EL (cell line): Measurements from ENCODE around the gene IGLL1.
"Not testable (repeated sequence)": the region's sequence is repeated elsewhere in the genome, so short reads cannot be mapped to it uniquely, and the experiment has no call there.

Source experiments
- DNase-seq: peaks from one replicate; pipeline ENCODE4 v3.0.0-alpha.2; 2016

Gene IGLL1

GRCh38 chr22:23591201-23591791 is 11.2 kb upstream of the IGLL1 start:
- DNase-seq = peak; percentile 50

DNA sequence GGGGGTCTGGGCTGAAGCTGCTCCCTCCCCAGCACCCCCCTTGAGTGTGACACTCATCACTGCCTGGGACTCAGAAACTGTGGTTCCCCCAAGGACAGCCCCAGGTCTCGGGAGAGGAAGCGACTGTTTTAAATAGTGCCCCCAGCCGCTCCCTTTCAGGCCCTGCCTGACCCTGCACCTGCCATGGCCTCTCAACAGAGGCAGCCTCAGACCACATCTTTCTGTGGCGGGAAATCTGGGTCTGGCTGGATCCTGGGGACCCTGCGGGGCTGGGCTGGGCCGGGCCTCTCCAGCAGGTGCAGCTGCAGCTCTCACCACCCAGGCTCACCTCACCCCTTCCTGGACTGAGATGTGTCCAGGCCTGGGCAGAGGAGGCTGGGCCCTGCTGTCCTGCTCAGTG is 3.7 kb upstream of the IGLL1 start:
- no peak for DNase-seq

GRCh38 chr22:23583153-23583552 is 3.1 kb upstream of the IGLL1 start:
- no peak for DNase-seq

DNA sequence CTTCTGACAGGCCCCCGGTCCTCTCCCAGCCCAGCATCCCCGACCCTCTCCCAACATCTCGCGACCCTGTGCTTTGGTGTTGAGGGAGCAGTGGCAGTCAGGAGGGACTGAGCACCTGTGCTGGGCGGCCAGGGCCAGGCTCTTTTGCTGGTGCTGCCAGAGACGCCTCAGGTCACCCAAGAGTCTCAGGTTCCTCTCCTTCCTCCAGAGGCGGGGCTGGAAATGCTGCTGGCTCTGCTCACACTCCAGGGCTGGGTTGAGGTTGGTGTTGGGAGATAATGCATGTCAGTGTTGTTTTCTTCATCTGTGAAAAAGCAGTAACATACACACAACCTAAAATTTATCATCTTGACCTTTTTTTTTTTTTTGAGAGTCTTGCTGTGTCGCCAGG is 1.2 kb upstream of the IGLL1 start:
- no peak for DNase-seq

DNA sequence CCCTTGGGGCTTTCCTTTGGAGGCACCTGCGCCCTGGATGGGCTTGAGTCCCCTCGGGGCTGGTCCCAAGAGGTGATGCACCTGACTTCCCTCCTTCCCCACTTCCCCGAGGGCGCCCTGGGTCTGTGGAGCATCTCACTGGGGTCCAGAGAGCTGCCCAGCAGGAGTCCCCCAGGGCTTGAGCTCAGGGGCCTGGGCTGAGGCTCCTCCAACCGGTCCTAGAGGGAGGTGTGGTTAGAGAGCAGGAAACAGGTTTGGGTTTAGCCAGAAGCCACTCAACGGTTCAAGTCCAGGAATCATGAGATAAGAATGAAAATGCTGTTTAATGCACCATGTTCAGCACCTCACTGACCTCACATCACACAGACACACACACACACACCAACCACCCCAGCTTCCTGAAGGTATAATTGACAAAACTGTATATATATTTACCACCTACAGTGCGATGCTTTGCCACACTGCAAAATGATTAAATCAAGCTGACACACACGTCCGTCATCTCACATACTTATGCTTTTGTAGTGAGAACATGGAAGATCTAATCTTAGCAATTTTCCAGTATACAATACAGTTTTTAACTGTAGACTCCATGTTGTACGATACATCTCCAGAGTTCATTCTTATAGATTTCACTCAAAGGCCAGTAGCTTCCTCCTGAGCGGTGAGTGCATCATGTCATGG is 628 bp upstream of the IGLL1 start:
- no peak for DNase-seq

- no peak for DNase-seq
Measured at GRCh38 chr22:23579280-23579679, 810 bp downstream of the IGLL1 start.

- DNase-seq = no peak
Measured at GRCh38 chr22:23578306-23578705, 1.8 kb downstream of the IGLL1 start.

- DNase-seq = no peak
Measured at GRCh38 chr22:23576681-23577080, 3.4 kb downstream of the IGLL1 start.

- no peak for DNase-seq
Measured at GRCh38 chr22:23575601-23576000, 4.5 kb downstream of the IGLL1 start.

DNA sequence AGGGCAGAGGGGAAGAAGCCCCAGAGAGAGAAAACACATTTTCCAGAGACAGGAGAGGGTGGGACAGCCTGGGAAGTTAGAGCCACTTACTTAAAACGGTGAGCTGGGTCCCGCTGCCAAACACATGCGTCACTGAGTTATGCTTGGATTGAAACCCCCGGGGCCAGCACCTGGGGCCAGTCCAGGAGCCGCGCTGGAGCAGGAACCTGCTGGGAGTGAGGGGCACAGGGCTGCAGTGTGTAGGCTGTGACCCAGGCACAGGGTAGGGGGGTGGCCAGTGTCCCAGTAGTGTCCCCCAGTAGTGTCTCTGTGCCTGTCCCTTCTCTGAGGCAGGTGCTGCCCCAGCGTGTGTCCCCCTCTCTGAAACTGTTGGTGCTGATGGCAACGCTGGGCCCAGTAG is 5.2 kb downstream of the IGLL1 start:
- no peak for DNase-seq

DNA sequence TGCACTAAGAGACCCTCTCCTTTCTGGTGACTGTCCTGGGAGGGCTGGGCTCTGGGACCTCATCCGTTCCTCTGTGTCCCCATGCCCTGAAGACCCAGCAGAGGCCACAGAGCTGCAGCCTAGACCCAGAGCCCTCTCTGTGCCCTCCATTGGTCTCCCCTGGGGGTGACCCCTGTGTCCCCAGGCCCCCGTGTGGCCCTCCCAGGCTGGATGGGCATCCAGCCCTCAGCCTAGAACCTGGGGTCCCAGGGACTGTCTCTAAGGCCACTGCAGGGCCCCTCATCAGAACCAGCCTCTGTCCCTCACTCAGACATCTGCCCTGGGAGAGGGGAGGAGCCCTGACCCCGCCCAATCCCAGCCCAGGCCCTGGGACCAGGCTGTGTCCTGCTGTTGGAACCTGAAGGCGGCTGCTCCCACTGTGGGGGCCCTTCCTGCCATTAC is 5.7 kb downstream of the IGLL1 start:
- DNase-seq = no peak

- DNase-seq = not testable (repeated sequence)
Measured at GRCh38 chr22:23573701-23574235, 6.3 kb downstream of the IGLL1 start.

DNA sequence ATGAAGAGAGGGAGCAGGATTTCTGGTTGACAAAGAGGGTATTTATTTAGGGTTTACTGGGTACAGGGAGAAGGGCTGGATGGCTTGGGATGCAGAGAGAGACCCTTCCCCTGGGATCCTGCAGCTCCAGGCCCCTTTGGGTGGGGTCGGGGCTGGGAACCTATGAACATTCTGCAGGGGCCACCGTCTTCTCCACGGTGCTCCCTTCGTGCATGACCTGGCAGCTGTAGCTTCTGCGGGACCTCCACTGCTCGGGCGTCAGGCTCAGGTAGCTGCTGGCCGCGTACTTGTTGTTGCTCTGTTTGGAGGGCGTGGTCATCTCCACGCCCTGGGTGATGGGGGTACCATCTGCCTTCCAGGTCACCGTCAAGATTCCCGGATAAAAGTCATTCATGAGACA is 7.0 kb downstream of the IGLL1 start:
- DNase-seq = not testable (repeated sequence)

DNA sequence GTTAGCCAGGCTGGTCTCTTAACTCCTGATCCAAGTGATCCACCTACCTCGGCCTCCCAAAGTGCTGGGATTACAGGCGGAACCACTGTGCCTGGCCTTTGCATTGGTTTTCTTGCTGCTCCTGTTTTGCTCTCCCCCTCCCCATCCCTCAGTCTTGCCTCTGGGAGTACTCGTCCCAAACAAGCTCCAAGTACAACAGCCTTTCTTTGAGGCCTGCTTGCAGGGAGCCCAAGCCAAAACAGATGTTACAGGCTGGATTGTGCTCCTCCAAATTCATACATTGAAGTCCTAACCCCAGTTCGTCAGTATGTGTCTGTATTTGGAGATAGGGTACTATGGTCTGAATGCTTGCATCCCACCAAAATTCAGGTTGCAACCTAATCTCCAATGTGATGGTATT is 8.6 kb downstream of the IGLL1 start:
- DNase-seq = no peak

GRCh38 chr22:23570681-23571080 is 9.4 kb downstream of the IGLL1 start:
- DNase-seq = no peak

DNA sequence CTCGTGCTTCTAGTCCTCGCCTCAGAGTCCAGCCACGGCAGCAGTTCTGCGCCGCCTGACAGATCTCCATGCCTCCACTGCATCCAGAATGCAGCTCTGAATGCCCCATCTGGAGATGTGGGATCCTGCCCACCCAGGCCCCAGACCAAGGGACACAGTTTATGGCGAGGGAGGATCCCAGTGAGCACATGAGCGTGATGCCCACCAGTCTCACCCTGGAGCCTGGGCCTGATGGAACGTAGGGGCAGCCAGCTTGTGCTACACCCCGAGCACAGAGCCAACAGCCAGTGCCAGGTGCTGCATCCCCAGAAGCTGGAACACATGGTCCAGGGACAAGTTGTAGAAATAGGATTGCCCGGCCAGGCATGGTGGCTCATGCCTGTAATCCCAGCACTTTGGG is 10.4 kb downstream of the IGLL1 start:
- DNase-seq = no peak

DNA sequence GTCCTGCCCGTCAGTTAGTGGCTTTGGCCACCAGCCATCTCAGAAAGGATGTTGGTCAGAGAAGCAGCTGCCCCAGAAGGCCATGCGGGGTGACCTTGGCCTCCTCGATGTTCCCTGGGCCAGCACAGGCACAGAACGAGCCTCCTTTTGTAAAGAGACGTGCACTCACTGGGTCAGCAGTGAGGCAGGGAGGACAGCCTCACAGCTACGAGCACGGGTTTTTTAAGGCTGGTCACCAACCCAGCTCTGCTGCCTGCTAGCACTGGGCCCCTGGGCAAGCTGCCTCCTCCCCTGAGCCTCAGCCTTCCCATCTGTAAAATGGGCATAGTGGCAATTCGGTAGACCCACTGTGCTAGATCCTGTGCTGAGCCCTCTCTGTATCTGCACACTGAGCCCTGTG is 10.8 kb downstream of the IGLL1 start:
- no peak for DNase-seq

DNA sequence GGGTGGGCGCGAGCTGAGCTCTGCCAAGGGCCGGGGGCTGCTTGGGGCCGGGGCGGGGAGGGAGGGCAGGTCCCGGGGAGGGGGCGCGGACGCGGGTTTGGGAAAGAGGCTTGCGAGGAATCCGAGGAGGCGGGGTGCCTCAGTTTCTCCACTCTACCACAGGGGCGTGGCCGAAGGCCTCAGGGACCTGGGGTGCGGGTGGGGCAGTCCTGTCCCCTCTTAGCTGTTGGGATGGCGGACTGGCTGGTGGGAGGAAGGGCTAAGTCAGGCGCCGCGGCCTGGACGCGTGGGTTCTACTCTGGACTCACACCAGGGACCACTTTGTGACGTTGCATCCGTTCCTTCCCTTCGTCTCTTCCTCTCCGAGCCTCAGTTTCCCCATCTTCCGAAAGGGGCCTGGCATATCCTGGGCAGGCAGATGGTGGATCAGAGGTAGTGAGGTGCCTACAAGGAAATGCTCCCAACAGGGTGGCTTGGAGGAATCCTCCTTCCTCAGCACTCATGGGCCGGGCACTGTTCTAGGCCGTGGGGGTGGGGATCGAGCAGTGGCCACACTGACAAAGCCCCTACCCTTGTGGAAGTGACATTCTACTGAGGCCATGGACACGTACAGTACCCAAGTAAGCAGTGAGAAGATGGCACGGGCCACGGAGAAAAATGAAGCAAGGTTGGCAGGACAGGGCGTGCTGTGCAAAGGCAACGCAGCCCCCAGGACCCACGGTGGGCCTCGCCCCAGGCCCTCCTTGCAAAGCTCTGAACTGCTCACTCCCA is 13.2 kb downstream of the IGLL1 start:
- no peak for DNase-seq

GRCh38 chr22:23565915-23566704 is 14.0 kb downstream of the IGLL1 start:
- DNase-seq = no peak

- peak; percentile 16 for DNase-seq
Measured at GRCh38 chr22:23565305-23565914, 14.7 kb downstream of the IGLL1 start.

- no peak for DNase-seq
Measured at GRCh38 chr22:23564276-23564675, 15.8 kb downstream of the IGLL1 start.

DNA sequence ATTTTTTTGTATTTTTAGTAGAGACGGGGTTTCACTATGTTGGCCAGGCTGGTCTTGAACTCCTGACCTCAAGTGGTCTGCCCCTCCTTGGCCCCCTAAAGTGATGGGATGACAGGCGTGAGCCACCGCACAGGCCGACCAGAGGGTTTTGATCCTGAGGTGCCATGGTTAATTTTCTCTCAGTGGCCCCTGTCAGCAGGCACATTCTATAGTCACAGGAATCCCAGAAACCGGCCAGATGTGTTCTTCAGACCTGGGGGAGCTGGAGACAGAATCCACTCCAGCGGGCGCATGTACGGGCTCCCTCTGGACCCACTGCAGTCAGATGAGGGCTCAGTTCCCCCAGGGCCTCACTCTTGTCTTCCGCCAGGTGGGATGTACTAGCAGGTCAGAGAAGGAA is 17.0 kb downstream of the IGLL1 start:
- no peak for DNase-seq

DNA sequence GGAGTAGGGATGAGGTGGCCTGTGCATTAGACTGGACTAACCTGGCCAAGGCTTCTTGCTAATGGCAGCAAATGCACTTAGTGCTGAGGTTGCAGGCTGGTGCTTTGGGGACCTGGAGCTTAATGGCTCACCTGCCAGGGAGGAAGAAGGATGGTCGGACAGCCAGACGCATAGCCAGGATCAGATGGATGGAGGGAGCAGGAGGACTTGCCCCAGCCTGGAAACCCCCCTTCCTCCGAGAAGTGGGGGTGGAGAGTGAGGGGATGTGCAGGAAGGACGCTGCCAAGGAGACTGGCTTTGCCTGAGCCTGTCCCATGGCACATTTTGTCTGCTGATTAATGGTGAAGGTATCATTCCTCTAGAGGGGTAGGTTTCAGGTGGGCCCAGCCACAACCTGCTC is 17.9 kb downstream of the IGLL1 start:
- DNase-seq = no peak
